Choroid plexus epithelial cell (primary cell): Measurements from ENCODE around the gene ACTBL2.
A peak's percentile ranks its signal among the peaks of the same experiment; 100 is the strongest.

Experiments used
- DNase-seq: peaks from one replicate; pipeline ENCODE4 v3.0.0-alpha.2; 2010; ENCODE audit warnings: low read depth
- H3K4me3 ChIP-seq: 2 replicates; pipeline ENCODE4 v1.5.1; 2011; ENCODE audit warnings: low read depth, mild to moderate bottlenecking, control low read depth, low read length, moderate library complexity
- CTCF ChIP-seq: conservative IDR thresholded peaks from 2 replicates; pipeline ENCODE4 v1.5.1; 2011; ENCODE audit warnings: low read depth, mild to moderate bottlenecking, control low read depth, inconsistent platforms, low read length, moderate library complexity

Gene ACTBL2

DNA sequence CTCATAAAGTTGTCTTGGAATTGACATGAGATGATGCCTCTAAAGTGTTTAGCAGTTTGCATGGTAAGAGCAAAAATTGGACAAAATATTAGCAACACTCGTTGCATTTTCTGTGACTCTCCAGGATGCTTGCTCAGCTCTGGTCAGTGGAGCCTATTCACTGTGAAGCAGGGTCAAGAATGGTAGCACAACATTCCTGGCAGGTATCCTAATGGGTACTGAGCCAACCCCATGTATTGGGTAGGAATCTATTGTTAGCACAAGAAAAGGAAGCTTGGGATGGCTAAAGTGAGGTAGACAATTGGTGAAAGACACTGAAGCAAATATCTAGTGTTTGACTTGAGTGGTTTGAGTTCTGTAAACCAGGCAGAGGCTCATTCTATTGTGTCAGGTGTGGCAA lies 10.4 kb upstream of the ACTBL2 start:
- no peak overlapping the region for H3K4me3 ChIP-seq
- DNase-seq: no peak
- TF ChIP-seq CTCF: no peak

- TF ChIP-seq CTCF: no peak
- H3K4me3 ChIP-seq: no peak overlapping the region
- DNase-seq: no peak
Measured at GRCh38 chr5:57492632-57493031, 10.0 kb upstream of the ACTBL2 start.

DNA sequence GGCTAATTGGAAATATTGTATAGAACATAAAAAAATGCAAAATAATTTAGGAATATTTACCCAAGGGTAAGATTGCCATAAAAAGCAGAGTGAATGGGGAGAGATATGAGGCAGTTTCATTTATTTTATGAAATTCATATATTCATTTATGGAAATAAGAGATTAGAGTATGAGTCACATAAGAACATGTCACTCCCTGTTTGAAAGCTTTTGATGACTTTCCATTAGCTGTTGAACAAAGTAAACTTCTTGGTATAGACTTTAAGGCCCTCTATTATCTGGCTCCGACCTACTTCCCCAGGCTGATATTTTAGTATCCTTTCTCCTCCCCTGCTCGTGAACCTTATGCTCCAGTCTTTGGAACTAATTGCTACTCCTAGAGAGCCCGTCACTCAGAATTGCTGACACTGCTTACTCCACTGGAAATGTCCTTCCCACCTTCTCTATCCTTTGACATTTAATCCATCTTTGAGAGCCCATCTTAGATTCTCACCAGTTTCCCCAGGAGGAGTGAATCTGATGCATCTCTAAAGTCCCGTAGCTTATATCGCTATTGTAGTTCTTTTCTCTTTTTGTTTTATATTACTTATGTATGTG lies 8.9 kb upstream of the ACTBL2 start:
- TF ChIP-seq CTCF: no peak
- H3K4me3 ChIP-seq: no peak overlapping the region
- DNase-seq: no peak

- TF ChIP-seq CTCF: no peak
- DNase-seq: peak; percentile 88
- no peak overlapping the region for H3K4me3 ChIP-seq
Measured at GRCh38 chr5:57488215-57488955, 5.8 kb upstream of the ACTBL2 start.

DNA sequence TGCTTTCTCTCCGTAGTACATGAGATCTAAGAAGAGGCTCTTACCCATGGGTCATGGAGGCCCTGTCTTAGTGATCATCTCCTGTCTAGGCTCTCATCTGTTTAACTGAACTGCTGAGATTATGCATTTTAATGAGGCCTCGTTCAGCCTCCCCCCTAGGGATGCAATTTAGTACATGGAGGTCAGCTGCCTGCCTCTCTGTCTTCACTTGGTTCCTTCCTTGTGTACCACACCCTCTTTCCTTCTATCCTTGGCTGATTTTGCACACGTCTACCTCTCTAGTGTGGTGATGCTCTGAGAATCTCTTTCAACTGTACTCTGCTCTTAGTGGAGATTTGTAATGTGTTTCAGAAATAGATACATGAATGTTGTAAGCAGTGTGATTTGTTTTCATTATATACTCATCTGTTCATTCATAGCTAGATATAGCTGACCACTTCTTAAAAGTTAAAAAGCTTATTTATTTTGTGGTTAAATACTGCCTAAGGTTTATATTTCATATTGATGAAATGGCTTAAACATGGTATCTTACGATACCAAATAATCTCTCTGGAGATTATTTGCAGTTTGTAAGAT lies 3.5 kb upstream of the ACTBL2 start:
- no peak overlapping the region for H3K4me3 ChIP-seq
- TF ChIP-seq CTCF: no peak
- no peak for DNase-seq

DNA sequence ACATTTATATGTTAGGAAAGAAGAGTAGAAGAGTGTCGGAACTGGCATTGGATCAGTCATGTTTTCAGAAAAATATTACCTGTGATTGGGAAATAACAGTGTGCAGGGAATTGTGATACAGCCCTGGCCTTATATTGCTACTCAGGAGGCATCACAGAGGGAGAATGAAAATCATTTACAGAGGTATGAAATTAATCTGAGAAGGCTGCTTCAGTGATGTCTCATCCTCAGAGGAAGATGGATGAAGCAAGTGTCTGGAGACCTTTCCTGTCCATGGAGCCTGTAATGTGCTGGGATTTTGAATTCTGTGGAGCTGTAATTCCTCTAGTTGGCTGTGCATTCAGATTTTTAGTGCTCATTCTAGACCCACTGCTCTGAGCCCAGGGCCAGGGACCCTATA lies 3.8 kb downstream of the ACTBL2 start:
- H3K4me3 ChIP-seq: no peak overlapping the region
- no peak for TF ChIP-seq CTCF
- no peak for DNase-seq
